Gastrocnemius medialis (tissue), 4 donors: Measurements from ENCODE around the gene PXMP2. TPM values are rescaled to one million over a fixed set of nuclear protein-coding genes. Genes with fewer than 3 reads are reported as not detected.

Experiments used
- ATAC-seq, 2 donors: fragments of 150-250 bp; one replicate each; pipeline ENCODE4 v1.9.1; 2016
- DNase-seq, 2 donors: peaks; one replicate each; pipeline ENCODE4 v3.0.0-alpha.2; 2019
- H3K27ac ChIP-seq, 4 donors: fragments of 200-600 bp; sonication (generic); 1 replicate in 1 of 4; 2 replicates in 3 of 4; pipeline ENCODE4 v1.5.1; 2016 to 2018; ENCODE audit warnings: mild to moderate bottlenecking in 2 of 4, moderate library complexity in 1 of 4
- H3K27me3 ChIP-seq, 3 donors: fragments of 200-600 bp; sonication (generic) in 2 of 3; 1 replicate in 1 of 3; 2 replicates in 2 of 3; pipeline versions ENCODE4 v1.5.1 to v1.6.0; 2016 to 2019; ENCODE audit warnings: mild to moderate bottlenecking in 1 of 3, moderate library complexity in 1 of 3
- H3K36me3 ChIP-seq, 2 donors: fragments of 200-600 bp; sonication (generic) in 1 of 2; one replicate each; pipeline ENCODE4 v1.5.1; 2017 to 2018
- H3K4me1 ChIP-seq, 2 donors: fragments of 200-600 bp; sonication (generic) in 1 of 2; one replicate each; pipeline ENCODE4 v1.5.1; 2016 to 2017; ENCODE audit warnings: mild to moderate bottlenecking in 2 of 2
- H3K4me3 ChIP-seq, 4 donors: fragments of 200-600 bp; sonication (generic) in 3 of 4; 1 replicate in 1 of 4; 2 replicates in 3 of 4; pipeline ENCODE4 v1.5.1; 2016 to 2019; ENCODE audit warnings: mild to moderate bottlenecking in 2 of 4
- H3K9me3 ChIP-seq, 3 donors: fragments of 200-600 bp; sonication (generic) in 2 of 3; 1 replicate in 1 of 3; 2 replicates in 2 of 3; pipeline ENCODE4 v1.5.1; 2016 to 2019
- CTCF ChIP-seq, 5 experiments: fragments of 450-650 bp in 3 of 5; fragments of 200-600 bp in 2 of 5; sonication (generic) in 2 of 5; IDR thresholded peaks in 4 of 5; conservative IDR thresholded peaks in 1 of 5; 1 replicate in 4 of 5; 2 replicates in 1 of 5; pipeline ENCODE4 v1.5.1; 2016 to 2019; ENCODE audit warnings: antibody characterized with exemption in 5 of 5, mild to moderate bottlenecking in 3 of 5, moderate library complexity in 3 of 5
- POLR2A ChIP-seq, 2 donors: fragments of 450-650 bp; IDR thresholded peaks; one replicate each; pipeline ENCODE4 v1.6.1; 2017; ENCODE audit warnings: antibody characterized with exemption in 2 of 2, mild to moderate bottlenecking in 2 of 2, moderate library complexity in 2 of 2
- in situ Hi-C, 4 donors: fragments of 200-750 bp; cut with MboI; loops; one replicate each; pipeline versions ENCODE4 v1.15.0 to v1.8.0; 2017; ENCODE audit warnings: low sequenced_read_pairs in 4 of 4
- intact Hi-C: fragments of 100-400 bp; cut with DNase I; formaldehyde crosslinking; loops from one replicate; pipeline ENCODE4 v1.15.1; 2023; ENCODE audit warnings: low total_unique reads
- total RNA-seq, 4 donors: library from RNA; depleted of rRNA; stranded (reverse); fragments of >200 nt; gene quantifications; one replicate each; pipeline versions ENCODE4 v1.1.0 to v1.2.3, GENCODE V29; 2016

PXMP2 gene
- total RNA-seq, 4 donors from 2014 or later: 16.0 to 44.8 (median 38.6) TPM

- intact Hi-C loops (no loop called here), in situ Hi-C loops (no loop called here)
- Histone ChIP-seq H3K27ac (no peak overlapping the region), H3K36me3 (peaks cover 0 to 73% of the 10 kb centered on the region in 2 donors), H3K4me3 (no peak overlapping the region), H3K4me1 (no peaks in the 10 kb centered on the region), H3K27me3 (no peaks in the 10 kb centered on the region), H3K9me3 (no peaks in the 10 kb centered on the region)
- ATAC-seq: no peak
- no peak for TF ChIP-seq POLR2A (IDR thresholded peaks at IDR 0.05)
- no peak for TF ChIP-seq CTCF (IDR thresholded peaks at IDR 0.05 in 4 of 5, conservative IDR thresholded peaks at IDR 0.05 in 1 of 5)
- no peak for DNase-seq
Measured at GRCh38 chr12:132727091-132727794, 39.9 kb downstream of the PXMP2 start.

- intact Hi-C loops: no loop called here
- DNase-seq: no peak
- no peak for TF ChIP-seq CTCF (IDR thresholded peaks at IDR 0.05 in 4 of 5, conservative IDR thresholded peaks at IDR 0.05 in 1 of 5)
- TF ChIP-seq POLR2A (IDR thresholded peaks at IDR 0.05): no peak
- H3K4me3 ChIP-seq: no peak overlapping the region
- in situ Hi-C loops: no loop called here
- peaks cover 0 to 79% of the 10 kb centered on the region in 2 donors for H3K36me3 ChIP-seq
- H3K4me1 ChIP-seq: no peaks in the 10 kb centered on the region
- H3K9me3 ChIP-seq: no peaks in the 10 kb centered on the region
- ATAC-seq: no peak
- H3K27me3 ChIP-seq: no peaks in the 10 kb centered on the region
- no peak overlapping the region for H3K27ac ChIP-seq
Measured at GRCh38 chr12:132728502-132728901, 41.1 kb downstream of the PXMP2 start.

DNA sequence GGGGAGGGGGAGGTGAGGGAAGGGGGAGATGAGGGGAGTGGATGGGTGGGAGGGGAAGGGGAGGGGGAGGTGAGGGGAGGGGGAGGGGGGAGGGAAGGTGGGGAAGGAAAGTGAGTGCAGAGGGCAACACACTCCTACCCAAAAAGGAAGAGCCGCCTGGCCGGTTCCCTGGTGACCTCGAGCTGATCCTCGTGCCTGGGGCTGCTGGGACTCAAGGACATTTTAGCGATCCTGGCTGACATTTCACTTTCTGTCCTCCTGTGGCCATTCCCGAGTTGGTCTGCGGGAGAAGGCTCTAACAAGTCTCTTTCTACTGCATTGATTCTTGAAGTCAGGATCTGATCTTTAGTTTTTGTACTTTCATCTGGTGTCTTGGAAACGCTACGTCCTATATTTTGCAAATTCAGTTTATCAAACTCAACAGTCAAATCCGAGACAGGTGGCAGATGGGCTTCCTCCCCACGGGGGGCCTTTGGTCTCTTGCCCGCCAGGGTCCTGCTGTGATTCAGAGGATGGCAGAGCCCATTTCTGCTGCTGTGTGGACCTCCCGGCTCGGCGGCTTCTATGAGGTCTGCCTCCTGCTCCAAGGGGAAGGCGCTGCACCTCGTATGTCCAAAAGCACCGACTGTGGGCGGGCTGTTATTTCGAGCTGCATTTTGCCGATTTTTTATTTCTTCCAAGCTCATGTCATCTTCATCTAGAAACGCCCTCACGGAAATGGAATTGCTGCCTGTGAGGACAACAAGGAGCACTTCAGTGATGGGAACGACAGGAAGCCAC, 42.3 kb downstream of the PXMP2 start:
- Histone ChIP-seq H3K27me3 (no peaks in the 10 kb centered on the region), H3K36me3 (peaks cover 0 to 80% of the 10 kb centered on the region in 2 donors), H3K27ac (no peak overlapping the region), H3K4me3 (no peak overlapping the region), H3K9me3 (no peaks in the 10 kb centered on the region), H3K4me1 (no peaks in the 10 kb centered on the region)
- TF ChIP-seq POLR2A (IDR thresholded peaks at IDR 0.05) (no peak), CTCF (IDR thresholded peaks at IDR 0.05 in 4 of 5, conservative IDR thresholded peaks at IDR 0.05 in 1 of 5) (no peak)
- DNase-seq (no peak), ATAC-seq (no peak)
- intact Hi-C loops (no loop called here), in situ Hi-C loops (no loop called here)

DNA sequence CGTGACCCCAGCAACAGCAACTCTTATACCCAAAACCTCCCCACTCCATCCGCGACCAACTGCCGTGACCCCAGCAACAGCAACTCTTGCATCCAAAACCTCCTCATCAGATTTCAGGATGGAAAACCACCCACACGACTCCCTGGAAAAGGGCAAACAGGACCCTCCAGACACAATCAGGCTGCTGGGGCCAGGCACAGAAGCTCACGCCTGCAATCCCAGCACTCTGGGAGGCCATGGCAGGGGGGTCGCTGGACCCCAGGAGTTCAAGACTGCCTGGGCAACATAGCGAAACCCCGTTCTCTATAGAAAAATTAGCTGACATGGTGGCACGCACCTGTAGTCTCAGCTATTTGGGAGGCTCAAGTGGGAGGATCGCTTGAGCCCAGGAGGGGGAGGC, 43.0 kb downstream of the PXMP2 start:
- no peak for DNase-seq
- peaks cover 0 to 82% of the 10 kb centered on the region in 2 donors for H3K36me3 ChIP-seq
- ATAC-seq: no peak

More for the DNA sequence above, 43.0 kb downstream of the PXMP2 start:
- no peaks in the 10 kb centered on the region for H3K9me3 ChIP-seq
- intact Hi-C loops: no loop called here
- H3K4me1 ChIP-seq: no peaks in the 10 kb centered on the region
- H3K27ac ChIP-seq: no peak overlapping the region
- in situ Hi-C loops: no loop called here
- no peak overlapping the region for H3K4me3 ChIP-seq
- TF ChIP-seq CTCF (IDR thresholded peaks at IDR 0.05 in 4 of 5, conservative IDR thresholded peaks at IDR 0.05 in 1 of 5) (no peak), POLR2A (IDR thresholded peaks at IDR 0.05) (no peak)
- H3K27me3 ChIP-seq: no peaks in the 10 kb centered on the region
